HUDEP-2 (cell line): ENCODE results near the gene RAB26.
"Not testable (repeated sequence)": the region's sequence is repeated elsewhere in the genome, so short reads cannot be mapped to it uniquely, and the experiment has no call there.

ENCODE experiments used
- DNase-seq, 76 experiments: peaks; one replicate each; lab custom pipeline; 2025; ENCODE audit not compliant: unreplicated experiment in 76 of 76; lab: John Stamatoyannopoulos, UW

The RAB26 gene

DNA sequence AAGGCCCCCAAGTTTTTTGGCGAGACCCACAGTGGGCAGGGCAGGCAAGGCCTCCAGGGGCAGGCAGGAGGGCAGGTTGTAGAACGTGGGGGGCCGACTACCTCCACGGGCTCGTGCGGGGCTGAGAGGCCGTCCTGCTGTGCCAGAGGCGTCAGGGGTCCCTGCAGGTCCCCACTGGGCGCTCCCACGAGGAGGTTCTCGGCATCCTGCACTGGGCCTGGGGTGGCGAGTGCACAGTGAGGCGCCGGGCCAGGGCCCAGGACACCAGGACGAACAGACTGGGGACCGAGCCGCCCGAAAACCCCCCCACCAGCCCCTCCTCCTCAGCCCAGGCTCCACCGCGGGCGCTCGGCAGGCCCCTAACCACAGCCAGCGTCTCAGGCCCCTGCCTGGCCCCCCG lies 32.0 kb upstream of the RAB26 start:
- not testable (repeated sequence) for DNase-seq

DNA sequence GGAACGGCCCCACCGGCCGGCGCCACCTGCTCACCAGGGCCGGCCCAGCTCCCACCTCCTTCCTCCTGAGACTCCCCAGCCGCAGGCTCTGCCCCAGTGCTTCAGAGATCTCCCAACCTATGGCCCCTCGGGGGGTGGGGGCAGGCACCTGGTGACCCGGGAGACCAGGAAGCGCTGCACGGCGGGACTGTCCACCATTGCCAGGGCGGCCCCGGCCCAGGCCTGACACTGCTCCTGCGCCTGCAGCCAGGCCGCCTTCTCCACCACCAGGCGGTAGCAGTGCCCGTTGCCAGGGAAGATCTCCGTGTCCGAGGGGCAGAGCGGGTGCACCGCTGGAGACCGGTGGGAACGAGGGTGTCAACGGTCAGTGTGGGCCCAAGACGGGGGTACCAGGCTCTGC lies 31.1 kb upstream of the RAB26 start:
- DNase-seq: not testable (repeated sequence)

DNA sequence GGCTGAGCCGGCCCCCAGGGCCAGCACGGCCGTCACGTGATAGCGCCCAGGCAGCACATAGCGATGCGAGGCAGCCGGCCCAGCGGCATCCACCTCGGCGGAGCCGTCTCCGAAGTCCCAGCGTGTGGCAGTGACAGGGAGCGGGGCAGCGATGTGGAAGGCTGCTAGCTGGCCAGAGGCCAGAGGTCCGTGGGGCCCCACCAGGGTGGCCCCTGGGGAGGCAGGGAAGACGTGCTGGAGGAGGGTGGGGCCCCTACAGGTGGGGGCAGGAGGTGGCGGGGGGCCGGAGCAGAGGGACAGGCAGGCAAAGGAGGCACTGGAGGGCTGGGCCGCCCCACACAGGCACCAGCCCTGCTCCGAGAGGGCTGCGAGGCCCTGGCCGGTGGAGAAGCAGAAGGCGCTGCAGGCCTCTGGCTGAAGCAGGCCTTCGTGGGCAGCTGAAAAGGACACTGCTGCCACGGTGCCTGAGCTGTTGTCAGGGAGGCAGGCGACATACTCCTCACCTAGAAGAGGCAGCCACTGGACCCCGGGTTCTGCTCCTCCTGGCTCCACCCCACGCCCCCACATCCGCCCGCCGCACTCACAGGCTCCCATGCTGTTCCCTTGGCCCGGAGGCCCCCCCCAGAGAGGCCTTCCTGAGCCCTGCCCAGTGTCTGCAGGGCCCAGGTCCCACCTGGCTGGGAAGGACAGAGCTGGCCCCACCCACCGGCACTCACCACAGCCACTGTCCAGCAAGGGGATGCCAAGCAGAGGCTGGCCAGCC lies 30.3 kb upstream of the RAB26 start:
- not testable (repeated sequence) for DNase-seq

DNA sequence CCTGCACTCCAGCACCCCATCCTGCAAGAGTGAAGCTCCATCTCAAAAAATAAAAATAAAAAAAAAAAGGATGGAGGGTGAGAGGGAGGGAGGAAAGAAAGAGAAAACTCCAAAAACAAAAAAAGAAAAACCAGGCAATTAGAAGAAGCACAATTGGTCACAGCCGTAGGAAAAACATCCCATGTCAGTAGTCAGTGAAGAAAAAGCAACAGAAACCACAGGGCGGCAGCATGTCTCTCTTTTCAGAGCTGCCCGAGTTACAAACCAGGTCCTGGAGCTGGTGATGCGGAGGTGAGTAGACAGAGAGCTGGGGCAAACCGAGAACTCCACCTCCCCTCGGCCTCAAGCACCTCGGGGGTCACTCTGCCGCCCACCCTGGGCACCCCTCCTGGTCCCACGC lies 27.1 kb upstream of the RAB26 start:
- peak in 2 of 76 experiments; percentile 16 to 17 for DNase-seq

DNA sequence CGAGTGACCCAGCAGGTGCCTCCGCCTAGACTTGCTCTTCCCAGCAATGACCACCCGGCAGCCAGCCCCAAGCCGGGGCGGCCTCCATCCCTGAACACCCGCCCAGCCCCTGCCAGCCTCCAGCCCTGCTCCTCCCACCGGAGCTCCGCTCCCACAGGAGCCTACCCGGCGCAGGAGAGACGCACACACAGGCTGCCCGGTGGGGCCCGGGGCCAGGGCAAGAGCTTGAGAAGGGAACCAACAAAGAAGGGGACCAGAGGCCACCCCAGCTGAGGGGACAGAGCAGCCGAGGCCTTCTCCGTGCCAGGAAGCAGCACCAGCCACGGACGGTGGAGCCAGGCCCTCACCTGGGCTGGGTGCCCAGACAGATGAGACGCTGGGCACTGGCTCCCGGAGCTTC lies 26.6 kb upstream of the RAB26 start:
- no peak for DNase-seq

DNA sequence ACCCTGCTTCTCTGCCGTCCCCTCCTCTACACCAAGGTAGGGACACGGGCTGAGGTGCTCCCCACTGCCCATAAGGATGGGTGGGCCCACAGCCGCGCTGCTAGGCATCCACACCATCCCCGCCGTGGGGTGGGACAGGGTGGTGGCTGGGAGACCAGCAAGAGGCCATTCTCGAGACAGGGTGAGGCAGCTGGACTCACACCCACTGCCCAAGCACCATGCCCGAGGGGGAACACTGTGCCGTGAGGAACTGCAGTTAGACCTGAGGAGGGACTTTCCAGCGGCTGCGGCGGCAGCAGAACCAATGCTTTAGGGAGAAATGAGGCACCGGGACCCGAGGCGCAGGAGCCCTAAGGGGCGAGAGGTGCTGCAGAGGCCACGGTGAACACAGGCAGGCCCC lies 26.0 kb upstream of the RAB26 start:
- DNase-seq: no peak

DNA sequence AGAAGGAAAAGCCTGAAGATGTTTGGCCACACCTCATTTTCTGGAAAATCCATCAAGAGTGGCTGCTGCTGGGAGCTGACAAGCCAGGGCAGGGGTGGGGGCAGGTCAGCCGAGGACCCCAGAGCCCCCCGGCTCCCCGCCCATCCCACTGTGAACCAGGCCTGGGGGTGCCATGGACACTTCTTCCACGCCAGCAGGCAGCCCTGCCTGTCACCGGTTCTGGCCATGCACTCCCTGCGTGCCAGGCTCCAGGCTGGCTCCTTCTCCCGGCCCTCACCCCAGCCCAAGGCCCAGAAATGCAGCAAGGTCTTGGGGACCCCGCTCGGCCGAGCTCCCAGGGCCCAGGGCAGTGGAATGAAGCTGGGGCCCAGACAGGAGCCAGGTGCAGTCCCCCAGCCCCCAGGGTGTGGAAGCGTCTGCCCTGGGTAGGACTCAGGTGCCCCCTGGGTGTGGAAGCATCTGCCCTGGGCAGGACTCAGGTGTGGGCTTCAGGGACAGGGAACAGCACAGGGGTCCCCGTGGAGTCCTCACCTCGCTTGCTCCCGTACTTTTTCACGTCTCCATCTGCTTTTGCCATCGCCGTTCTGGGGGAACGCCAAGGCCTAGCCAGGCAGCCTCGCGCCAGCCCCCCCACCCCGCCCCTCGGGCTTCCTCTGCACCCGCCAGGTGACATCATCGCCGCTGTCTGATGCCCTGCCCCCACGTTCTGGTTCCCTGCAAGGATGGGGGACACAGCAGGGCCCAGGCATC lies 25.3 kb upstream of the RAB26 start:
- not testable (repeated sequence) for DNase-seq

DNA sequence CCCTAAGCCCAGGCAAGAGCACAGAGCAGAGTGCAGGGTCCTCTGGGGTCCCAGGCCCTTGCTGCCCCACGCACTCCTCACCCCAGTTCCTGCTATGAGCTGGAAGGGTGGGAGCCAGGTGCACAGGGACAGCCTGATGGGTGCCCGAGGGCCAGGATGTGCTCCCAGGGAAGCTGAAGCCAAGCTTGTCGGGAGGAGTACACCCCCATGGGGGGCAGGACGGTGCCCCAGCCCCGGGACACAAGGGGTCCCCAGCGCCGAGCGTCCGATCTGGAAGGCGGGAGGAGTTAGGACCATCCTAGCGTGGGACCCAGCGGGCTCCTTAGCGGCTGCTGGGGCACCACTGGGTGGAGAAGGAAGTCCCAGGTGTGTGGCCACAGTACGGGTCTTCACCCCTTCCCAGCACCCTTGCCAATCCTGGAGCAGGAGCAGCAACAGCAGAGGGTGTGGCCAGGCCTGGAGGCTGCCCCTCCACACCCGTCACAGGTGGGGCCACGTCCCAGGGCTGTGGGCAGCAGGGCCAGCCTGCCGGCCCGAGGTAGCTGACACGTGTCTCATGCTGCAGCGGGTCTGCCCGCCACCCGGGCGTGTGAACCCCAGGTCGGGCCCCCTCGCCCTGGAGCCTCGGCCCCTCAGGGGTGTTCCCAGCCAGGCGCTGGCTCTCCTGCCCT lies 24.6 kb upstream of the RAB26 start:
- not testable (repeated sequence) for DNase-seq

DNA sequence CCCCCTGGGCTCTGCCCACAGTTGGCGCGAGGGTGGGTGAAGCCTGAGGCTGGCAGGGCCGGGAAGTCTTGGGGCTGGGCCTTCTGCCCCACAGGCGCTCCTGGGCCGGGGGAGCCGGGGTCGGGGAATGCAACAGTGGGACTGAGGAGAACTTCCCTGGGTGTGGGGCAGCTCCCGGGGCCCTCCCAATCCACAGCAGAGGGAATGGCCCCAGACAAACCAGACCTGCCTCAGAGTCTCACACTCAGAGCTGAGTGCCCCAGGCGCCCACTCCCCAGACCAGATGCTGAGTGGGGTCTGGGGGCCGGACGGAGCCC lies 24.1 kb upstream of the RAB26 start:
- DNase-seq: not testable (repeated sequence)

DNA sequence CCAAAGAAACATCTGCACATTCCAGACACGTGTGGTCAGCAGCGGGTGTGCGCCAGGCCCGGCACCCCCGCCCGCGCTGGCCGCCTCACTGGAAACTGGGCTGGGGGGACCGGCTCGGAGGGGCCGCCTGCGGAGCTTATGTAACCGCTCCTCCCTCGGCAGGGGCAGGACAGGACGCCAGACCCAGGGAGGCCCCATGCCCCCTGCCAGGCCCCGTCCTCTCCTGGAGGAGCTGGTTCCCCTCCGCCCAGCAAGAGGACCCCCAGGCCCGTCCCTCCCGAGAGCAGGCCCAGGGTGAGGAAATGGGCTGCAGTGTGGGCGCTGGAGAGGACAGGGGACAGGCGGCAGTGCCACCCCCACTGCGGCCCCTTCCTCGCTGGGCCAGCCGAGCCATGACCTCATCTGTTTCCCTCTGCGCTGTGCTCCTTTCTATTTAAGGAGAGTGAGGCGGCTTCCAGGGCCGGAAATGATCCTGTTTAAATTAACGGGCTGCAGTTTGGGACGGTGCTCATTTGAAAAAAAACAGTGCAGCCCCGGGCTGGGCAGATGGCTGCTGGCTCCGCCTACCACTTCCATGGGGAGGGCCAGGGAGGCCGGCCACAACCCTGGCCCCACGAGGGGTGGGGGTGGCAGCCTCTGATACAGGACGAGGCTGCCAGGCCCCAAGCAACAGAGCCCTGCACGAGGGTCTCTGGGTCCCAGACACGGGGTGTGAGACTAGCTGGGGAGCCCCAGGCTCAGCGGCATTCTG lies 23.6 kb upstream of the RAB26 start:
- peak in 2 of 76 experiments; percentile 10 to 12 for DNase-seq

DNA sequence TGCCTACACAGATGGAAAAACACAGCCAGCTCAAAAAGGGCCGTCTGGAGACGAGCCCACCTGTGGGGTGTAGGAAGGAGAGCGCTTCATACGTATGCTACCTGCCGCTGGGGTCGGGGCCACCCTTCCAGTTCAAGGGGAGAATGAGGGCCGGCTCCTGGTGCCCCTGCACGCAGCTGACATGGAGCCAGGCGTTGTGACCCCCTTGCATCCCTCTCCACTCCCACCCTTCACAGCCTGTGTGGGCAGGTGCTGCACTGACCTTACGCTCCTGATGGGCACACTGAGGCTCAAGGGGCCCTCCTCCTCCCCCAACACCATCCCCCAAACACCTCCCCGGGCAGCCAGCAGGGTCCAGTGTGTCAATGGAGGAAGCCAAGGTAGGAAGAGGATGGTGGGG lies 22.8 kb upstream of the RAB26 start:
- not testable (repeated sequence) for DNase-seq

DNA sequence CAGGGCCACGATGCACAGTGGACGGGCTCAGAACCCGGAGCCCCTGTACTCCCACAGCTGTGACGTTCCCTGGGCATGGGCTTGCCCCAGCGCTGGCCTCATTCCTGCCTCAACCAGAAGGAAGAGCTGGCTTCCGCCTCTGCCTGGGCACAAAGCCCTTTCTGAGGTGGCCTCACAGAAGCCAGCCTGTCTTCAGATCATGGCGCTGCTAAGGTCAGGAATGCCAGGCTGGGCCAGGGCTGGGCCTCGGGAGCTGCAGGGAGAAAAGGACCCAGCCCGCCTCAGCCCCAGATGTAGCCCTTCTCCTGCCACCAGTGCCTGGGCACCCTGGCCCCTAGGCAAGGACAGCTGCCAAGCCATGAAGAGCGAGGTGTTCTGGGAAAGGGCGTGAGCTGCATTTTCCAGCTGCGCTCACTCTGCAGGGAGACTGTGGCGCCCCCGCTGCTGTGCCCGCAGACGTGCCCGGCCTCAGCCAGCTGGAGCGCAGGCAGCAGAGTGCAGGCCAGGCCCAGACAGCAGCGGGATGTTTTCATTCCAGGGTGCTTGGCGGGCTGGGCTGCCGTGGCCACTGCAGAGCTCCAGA lies 22.2 kb upstream of the RAB26 start:
- DNase-seq: not testable (repeated sequence)

DNA sequence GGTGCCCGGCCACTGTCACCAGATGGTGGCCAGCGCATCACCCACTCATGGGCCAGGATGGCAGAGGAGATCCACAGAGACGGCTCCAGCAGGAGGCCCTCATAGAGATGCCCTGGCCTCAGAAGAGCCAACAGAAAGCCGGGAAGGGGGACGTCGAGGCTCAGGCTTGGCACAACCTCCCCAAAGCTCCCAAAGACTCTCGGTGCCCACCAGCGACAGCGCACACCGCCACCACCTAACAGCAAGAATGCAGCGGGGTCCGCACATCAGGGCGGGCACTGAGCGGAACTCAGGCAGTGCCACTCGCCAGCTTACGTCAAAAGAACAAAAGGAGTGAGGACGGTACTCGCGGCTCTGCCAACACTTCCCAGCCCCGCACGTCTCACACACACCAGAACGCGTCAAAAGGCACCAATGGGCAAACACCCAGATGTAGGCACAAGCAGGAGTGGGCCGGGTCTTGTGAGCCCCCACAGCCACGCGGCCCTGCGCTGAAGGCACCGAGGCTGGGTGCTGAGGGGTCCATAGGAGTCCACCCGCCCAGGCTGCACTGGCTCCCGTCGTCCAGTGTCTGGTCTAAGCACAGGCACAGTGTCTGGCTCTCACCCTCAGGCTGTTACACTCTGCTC lies 21.4 kb upstream of the RAB26 start:
- not testable (repeated sequence) for DNase-seq

DNA sequence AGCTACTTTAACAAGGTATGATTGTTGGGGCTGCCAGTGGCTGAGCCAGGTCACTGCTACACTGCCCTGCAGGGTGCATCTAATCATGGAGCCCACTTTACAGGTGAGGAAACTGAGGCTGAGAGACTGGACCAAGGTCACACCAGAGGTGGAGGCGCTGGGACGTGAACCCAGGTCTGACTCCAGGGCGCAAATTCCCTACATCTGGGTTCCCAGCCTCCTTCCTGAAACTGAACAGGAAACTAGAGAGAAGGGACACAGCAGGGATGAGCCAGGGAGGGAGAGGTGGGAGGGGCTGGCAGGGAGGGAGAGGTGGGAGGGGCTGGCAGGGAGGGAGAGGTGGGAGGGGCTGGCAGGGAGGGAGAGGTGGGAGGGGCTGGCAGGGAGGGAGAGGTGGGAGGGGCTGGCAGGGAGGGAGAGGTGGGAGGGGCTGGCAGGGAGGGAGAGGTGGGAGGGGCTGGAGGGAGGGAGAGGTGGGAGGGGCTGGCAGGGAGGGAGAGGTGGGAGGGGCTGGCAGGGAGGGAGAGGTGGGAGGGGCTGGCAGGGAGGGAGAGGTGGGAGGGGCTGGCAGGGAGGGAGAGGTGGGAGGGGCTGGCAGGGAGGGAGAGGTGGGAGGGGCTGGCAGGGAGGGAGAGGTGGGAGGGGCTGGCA lies 20.7 kb upstream of the RAB26 start:
- DNase-seq: peak in 1 of 76 experiments; percentile 49

DNA sequence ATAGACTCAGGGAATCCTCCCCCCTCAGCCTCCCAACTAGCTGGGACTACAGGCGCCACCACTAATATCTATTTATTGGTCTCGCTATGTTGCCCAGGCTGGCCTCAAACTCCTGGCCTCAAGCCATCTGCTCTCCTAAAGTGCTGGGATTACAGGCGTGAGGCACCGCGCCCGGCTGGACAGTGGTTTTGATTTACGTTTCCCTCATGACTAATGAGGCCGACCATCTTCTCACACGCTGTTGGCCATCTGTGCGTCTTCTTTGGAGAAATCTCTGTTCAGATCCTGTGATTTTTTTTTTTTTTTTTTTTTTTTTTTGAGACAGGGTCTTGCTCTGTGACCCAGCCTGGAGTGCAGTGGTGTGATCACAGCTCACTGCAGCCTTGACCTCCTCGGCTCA lies 19.2 kb upstream of the RAB26 start:
- DNase-seq: not testable (repeated sequence)

DNA sequence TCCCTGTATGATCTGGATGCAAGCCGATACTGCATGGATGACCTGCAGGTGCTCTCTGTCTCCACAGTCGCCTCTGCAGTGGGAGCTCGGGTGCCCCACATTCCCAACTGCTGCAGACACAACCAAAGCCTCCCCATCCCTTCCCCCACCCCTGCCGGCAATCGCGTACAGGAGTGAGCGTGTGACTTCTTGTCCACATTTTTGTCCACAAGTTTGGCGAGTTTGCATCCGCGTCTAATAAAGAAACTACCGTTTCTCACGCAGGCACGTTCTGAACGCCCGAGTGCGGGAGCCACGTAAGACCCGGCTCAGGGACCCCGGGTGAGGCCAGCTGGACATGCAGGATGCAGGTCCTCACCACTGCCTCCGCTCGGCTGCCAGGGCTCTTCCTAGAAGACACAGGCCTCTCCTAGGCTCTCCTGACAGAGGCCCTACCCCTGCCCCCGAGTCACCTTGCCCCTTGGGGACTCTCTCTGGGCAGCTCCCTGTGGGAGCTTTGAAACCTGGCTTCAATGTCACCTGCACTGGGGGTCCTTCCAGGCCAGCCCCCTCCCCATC lies 18.5 kb upstream of the RAB26 start:
- not testable (repeated sequence) for DNase-seq

DNA sequence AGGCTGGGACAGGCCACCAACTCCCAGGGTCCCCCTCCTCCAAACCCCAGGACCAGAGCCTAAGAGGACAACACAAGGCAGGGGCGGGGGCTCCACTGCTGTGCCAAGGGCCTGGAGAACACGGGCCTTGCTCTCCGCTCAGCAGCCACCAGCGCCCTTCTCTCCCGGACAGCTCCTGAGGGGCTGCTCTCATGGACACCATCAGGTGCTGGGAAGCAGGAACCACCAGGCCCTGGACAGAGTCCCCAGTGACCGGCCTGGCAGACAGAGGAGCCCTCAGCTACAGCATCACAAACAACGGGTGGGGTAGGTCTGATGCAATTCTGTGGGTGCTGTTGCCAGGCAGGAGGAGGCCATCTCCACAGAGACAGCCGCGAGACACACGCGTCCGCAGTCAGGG lies 14.6 kb upstream of the RAB26 start:
- not testable (repeated sequence) for DNase-seq

DNA sequence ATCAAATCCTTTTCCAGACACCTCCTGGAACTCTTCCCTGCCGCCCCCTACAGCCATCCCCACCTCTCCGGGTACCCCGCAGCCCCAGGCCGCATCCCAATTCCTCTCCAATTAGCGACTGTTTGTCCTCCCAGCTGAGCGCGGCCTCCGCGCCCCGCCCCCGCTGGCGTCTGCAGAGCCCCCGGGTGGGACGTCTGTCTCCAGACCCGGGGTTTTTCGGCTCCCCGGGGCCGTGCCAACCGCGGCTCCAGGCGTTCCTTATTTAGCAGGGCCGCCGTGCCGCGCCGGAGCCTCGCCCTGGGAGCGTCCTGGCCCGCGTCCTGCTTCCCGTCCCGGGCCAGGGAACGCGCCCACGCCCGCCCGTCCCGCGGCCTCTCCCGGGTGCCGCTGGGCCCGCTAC lies 13.4 kb upstream of the RAB26 start:
- not testable (repeated sequence) for DNase-seq

DNA sequence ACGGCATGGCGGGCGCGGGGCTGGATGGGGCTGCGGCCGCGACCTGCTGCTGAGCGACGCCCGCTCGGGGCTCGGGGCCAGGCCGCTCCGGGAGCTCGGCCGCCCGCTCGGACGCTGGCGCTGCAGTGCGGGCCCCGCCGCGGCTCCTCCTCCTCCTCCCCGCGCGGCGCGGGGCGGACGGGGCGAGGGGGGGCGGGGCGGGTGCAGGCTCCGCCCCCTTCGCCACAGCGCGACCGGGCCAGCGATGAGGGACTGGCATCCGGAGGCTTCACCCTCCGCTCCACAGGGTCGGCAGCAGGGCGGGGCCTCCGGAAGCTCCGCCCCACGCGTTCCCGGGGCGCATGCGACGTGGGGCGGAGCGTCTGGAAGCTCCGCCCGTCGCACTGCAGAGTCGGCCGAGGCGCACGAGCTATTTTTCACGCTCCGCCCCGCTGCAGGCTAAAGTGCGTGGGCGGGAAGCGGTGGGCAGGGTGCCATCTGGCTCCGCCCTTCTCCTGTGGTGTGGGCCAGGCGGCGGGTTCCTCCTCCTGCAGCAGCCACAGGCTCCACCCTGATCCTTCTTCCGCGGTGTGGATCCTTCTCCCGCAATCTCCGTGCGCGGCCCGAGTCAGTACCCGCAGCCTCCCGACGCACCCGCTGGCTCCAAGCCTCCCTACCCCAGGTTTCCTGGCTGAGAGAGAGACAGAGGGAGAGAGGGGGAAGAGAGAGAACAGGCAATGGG lies 12.5 kb upstream of the RAB26 start, which contains the start of gene PKD1:
Gene PKD1 (minus strand): TSS at position 129 of the 721 bp plus-strand sequence. CDS start 209 bp downstream, outside the sequence.
- DNase-seq: peak in 74 of 76 experiments; percentile 36 to 98 (median 90)
